Posterior vena cava (tissue), 2 donors: ENCODE results near the gene NKAIN2. TPM values are rescaled to one million over a fixed set of nuclear protein-coding genes. Genes with fewer than 3 reads are reported as not detected.

Experiments
- DNase-seq: peaks from one replicate; pipeline ENCODE4 v3.0.0-alpha.2; 2020; ENCODE audit warnings: low spot score
- intact Hi-C, 2 donors: fragments of 100-400 bp; cut with DNase I; formaldehyde crosslinking; loops; one replicate each; pipeline versions ENCODE4 v1.14.1 to v1.14.2; 2022 to 2023
- total RNA-seq, 2 donors: library from RNA; stranded (reverse); fragmentation: NEBNext Ultra II Directional; extraction: Animal tissue kit (Norgen Biotek cat#: 25700); gene quantifications; one replicate each; pipeline ENCODE4 v1.2.1, GENCODE V29; 2021
- donor health status: DM: yes; HTN: yes; CAD: no.
- donor health status: DM: yes; HTN: yes; CAD: no.

NKAIN2 gene
- total RNA-seq, 2 donors from 2014 or later, result 0.23 to 0.81 TPM

DNA sequence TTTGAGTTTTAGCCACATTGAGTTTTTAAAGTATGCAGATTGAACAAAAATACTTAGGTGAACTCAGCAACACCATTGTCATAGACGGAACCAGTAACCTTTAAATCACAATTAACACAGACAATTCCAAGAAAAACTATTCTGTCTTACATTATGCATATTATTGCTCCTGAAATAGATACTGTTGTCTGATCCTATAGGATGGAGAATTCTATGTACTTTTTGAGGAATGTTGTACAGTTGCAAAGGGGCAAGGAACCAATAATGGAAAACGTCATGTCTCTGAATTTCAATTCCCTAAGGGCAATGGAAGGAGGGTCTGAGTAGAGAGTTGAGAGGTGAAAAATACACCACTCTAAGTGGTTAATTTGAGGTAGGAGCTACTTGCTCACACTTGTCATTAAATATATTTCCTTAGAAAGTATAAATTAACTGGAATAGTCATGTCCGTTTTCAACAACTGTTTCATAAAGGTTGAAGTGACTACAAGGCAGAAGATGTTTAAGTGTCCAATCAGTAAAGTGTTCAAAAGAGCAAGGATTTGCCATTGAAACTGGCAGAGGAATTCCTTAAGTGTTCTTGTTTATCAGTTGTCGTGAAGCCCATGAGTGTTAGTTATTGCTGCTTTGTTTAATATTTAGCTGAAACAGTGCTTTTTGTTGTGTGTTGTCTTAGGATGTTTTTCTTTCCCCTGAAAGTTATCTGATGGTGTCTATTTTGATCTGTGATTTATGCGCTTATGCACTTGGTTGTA is 1.3 kb downstream of the NKAIN2 start:
- DNase-seq, result no peak
- intact Hi-C loops, result loop anchor here in 1 of 2 donors (10.0 kb wide), 1 partner anchor 1050 kb away; no protein-coding TSS in a partner anchor

DNA sequence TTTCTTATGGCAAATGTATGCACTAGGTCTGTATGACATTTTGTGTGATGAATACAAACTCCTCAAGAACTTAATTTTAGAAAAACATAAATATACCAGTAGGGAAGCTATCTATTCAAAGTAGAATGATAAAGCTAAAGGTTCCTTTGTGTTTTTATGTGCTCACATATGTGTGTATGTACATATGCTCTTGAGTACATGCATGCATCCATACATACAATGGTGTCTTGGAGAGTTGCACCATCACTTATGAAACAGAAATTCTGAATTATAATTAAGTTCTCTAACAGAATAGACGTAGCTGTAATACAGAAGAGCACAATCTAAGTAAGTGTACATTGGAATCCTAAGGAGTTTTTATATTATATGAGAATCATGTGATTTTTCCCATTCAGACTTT is 2.3 kb downstream of the NKAIN2 start:
- intact Hi-C loops, result loop anchor here in 1 of 2 donors (10.0 kb wide), 1 partner anchor 1049 kb away; no protein-coding TSS in a partner anchor
- no peak for DNase-seq

DNA sequence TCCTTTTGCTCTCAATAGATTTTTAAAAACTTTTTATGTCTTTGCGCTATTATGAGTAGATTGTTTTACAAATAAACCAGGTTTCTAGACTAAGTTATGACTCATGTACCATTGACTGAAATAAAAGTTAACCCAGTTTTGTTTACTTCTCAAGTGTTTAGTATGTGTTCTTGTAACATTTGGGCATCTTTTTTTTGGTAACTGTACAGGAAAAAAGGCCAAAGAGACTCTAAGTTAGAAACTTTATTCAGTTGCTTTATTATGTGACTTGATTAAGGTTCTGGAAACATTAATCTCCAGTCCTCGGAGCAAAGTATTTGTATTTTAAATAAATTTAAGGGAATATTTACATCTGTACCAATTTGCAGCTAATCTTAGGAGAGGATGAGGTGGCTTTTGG is 2.9 kb downstream of the NKAIN2 start:
- DNase-seq, result no peak
- intact Hi-C loops, result loop anchor here in 1 of 2 donors (10.0 kb wide), 1 partner anchor 1048 kb away; no protein-coding TSS in a partner anchor

DNA sequence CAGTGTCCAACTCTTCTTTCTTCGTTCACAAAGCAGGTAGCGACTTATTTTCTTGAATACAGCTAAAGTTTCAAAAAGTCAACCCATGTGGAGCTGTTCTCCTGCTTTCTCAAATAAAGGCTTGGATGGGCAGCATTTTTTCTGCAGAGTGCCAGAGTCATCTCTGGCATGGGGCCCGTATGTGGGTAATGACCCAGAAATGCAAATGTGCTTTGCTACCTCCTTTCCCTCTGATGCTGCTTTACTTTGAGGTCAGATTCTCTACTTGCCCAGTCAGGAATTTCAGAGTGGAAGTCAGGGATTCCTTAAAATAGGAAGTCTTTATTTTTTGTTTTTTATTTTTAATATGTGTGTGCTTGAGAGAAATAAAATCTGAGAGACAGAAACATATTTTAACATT is 4.9 kb downstream of the NKAIN2 start:
- intact Hi-C loops, result loop anchor here in 1 of 2 donors (10.0 kb wide), 1 partner anchor 1046 kb away; no protein-coding TSS in a partner anchor
- DNase-seq, result no peak

DNA sequence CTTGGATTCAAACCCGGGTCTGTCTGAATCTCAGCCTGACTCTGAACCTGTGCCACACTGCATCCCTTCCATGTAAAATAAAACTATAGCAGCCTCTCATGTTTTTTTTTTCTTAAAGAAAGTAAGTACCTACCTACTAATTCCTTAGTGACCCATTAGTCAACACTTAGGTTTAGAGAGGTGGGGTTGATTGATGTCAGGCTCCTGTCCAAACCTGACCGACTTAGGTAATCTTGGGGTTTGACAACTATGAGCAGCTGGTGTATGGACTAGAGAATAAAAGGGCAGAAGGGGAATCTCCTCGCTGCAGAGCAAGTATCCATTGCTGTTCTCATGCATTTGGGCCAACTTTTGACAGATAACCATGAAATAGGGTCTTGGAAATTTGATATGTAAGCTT is 6.5 kb downstream of the NKAIN2 start:
- no peak for DNase-seq
- intact Hi-C loops, result no loop called here

DNA sequence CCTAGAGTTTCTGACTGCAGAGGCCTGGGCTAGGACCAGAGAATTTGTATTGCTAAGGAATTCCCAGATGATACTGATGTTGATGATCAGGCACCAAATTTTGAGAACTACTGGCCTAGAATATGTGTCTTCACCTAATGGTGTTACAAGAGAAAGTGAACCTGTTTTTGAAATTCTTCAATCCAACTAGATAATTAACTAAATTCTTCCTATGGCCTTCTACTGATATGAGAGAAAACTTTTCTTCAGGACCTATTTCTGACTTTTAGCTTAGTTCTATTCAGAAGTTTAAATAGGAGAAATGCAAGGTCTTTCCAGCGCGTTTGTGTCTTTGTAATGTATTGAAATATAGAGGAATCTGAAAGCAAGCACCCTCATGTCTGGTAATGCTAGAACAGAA is 7.3 kb downstream of the NKAIN2 start:
- intact Hi-C loops, result no loop called here
- DNase-seq, result no peak

DNA sequence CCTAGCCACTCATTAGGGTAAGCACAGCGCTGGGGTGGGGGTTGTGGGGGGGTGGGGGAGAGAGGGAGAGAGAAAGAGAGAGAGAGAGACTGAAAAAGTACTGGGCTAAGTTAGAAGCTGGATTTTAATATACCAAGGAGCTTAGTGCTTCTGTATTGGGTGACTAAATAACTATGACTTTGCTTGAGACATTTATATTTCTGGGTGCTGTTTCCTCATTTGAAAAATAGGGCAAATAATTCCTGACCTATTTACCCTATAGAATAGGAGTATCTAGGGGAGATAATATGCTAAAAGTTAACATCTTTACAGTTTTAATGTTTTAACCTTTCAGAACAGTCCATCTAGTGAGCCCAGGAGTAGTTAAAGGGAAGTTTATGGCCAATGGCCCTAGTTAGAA is 7.7 kb downstream of the NKAIN2 start:
- no peak for DNase-seq
- intact Hi-C loops, result no loop called here

DNA sequence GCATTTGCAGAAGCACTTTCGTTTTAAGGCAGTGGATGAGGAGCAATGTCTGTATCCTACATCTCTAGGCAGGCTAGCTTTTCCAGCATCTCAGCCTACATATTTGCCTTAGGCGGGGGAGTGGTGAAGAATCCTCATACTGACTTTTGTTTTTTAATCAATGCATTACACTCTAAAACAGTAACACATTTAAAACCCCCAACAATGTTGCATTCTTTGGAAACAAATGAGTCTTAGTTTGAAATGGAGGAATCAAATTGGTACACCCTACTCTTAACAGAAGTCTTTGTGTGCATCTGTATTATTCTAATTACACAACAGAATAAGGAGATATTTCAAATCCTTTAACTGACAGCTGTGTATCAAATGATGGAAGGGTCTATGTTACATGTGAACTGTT is 9.0 kb downstream of the NKAIN2 start:
- intact Hi-C loops, result no loop called here
- DNase-seq, result no peak

DNA sequence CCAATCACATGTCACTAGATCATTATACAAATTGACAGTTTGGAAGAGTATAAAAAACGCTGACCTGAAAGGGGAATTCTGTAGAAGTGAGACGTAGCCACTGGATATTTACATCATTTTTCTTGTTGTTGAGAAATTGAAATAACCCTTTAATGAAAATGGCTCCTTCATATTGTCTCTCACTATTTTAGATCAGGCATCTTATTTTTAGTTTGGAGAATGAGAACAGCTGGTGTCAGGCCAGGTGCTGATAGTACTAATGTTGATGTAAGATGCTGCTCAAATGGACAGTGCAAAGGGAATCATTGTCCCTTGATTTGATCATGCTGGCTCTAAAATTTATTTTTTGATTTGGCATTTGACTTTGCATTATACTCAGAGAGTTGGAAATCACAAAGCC is 17.4 kb downstream of the NKAIN2 start:
- DNase-seq, result no peak
- intact Hi-C loops, result no loop called here

DNA sequence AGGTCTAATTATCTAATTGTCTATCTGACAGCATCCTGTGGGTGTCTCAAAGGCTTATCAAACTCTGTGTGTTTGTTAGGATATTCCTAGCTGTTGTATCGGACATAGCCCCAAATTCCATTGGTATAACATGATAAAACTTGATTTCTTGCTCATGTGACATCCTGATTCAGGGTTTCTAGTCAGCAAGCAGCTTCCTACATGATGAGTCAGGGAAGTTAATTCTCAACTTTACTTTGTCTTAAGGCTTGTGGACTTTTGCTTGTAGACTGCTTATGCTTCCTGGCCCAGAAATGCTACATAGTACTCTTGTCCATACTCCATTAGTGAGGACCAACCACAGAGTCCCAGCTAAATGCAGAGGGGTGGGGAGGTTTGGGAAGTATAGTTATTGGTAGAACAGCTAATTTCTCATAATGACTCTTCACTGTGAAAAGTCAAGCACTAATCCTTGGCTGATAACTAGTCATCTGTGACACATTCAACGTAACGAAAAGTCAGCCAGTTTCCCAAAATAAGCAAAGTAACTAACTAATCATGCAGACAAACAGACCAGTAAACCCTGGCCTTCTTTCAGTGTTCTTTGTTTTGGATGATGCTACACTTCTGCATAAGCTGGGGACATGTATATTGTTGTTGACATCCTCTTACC is 25.8 kb downstream of the NKAIN2 start:
- DNase-seq, result no peak
- intact Hi-C loops, result no loop called here

DNA sequence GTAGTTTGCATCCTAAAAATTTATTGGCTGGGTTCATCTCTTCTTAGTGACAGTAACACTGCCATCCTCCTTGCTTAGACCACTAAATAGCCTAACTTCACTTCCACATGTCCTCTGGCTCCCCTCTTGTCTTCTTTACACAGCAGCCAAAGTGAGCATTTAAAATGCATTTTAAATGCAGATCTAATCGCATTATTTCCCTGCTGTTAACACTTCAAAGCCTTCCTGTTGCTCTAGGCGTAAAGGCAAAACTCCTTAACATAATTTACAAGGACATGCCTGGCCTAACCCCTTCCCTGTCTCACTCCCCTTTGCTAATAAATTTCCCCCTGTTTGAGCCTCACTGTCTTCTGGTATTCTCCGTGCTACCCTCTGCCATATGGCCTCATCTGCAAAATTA is 26.5 kb downstream of the NKAIN2 start:
- DNase-seq, result no peak
- intact Hi-C loops, result no loop called here

DNA sequence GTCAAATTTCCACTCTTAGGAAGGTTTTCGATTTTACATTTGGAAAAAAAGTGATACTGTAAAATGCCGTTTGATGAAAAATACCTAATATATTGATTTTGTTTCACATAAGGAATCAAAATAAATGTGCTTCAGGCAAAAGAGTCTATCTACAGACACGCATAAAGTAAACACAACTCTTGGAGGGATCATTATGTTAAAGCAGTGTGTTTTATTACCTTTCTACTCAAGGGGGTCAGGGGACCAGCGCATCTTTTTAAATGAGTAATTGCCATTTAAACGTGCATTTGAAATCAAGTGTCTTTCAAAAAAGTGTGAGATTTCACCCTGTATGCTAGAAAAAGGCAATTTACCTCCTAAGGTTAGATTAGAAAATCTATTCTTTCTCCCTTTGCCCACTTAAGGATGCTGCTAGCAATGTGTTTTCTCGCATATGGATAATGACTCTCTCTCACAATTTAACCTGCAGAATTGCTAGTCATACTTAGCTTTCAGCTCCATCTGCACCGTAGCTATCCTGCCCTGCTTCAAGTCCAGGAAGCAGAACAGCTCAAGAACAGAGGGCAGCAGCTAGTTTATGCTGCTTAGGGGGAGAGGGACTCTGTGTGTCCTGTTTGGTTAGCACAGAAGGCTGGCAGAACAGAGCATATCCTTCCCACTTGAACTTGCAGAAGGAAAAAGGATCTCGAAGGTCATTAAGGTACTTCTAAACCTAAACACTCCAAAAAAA is 35.0 kb downstream of the NKAIN2 start:
- no peak for DNase-seq
- intact Hi-C loops, result no loop called here

DNA sequence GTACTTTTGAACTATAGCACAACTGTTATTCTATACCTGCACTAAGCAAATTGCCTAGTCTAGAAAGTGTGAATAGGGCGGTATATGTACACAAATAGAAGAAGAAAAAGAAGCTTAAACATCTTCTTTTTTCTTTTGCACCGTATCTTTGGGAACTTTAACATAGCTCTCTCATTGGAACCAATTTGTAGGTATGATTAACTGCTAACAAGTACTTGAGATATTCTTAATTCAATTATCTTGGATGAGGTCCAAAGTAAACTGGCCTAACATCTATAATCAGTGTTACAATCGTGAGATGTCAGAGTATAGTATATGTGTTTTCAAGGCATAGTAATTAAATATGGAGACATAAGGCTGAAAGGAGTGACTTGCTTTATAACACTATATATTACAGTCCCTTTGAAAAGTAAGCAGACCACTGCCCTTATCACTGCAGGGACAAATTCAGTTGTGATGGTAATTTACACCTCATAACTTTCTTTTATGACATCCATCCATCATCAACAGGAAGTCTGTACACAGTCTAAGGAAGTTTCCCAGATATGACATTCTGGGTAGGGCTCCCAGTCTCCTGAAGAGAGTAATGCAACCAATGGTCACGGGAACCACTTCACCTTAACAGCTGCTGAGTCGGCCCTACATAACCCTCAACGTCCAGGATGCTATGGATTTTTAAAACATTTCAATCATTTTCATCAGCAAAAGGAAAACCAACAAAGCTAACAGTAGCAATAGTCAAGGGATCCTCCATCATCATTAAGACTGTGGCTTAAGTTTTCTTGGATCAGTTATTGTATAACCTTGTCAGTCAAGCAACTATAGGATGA is 37.6 kb downstream of the NKAIN2 start:
- intact Hi-C loops, result no loop called here
- DNase-seq, result no peak

DNA sequence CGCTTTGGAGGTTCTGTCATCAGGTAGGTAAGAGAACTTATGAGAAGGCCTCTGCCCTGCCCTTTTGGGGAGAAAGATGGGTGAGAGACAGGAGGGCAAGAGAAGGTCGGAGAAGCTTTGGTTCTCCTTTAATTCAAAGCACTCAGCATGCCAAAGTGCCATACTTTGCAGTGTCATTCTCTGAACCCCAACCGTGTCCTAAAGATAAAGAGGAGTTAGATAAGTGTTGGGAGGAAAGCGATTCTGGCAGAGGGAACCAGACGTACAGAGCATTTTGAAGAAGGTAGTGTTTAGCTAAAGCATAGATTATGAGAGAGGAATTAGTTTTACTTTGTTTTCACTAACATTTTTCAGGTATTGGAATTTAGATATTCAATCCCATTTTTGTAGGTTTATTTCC is 40.3 kb downstream of the NKAIN2 start:
- no peak for DNase-seq
- intact Hi-C loops, result no loop called here

DNA sequence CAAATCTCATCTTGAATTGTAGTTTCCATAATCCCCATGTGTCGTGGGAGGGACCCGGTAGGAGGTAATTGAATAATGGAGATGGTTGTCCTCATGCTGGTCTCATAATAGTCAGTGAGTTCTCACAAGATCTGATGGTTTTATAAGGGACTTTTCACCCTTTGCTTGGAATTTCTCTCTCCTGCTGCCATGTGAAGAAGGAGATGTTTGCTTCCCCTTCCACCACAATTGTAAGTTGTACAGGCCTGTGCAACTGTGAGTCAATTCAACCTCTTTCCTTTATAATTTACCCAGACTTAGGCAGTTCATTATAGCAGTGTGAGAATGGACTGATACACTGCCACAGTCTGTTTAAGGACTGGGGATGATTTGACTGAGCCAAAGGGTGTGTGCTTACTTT is 44.7 kb downstream of the NKAIN2 start:
- no peak for DNase-seq
- intact Hi-C loops, result no loop called here

DNA sequence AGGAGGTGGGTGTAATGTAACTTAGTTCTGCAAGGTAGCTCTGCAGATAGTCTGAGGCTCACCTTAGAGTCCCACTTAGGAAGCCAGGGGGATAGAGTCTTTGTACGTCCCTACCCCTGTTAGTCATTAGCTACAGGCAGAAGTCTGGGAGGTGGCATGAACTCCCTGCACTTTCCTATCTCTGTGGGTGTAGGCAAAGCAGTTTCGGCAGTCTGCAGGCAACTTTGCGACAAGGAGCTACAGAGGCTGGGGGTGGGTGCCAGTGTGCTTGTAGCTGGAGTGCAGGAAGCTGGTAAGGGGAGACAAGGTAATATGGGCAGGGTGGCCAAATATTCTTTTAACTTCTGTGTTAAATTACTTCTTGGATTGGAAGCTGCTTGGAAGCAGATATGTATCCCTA is 45.7 kb downstream of the NKAIN2 start:
- intact Hi-C loops, result no loop called here
- DNase-seq, result no peak

DNA sequence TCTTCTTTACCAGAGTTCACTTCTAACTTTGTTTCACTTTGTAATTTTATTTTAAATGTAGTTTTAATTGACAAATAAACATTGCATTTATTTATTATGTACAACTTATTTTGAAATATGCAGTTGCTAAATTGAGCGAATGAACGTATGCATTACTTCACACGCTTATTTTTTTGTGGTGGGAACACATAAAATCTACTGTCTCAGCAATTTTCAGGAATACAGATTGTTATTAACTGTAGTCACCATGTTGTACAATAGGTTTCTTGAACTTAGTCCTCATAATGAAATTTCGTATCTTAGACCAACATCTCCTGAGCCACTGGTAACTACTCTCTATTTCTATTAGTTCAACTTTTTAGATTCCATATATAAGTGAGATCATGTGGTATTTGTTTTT is 46.9 kb downstream of the NKAIN2 start:
- no peak for DNase-seq
- intact Hi-C loops, result no loop called here

DNA sequence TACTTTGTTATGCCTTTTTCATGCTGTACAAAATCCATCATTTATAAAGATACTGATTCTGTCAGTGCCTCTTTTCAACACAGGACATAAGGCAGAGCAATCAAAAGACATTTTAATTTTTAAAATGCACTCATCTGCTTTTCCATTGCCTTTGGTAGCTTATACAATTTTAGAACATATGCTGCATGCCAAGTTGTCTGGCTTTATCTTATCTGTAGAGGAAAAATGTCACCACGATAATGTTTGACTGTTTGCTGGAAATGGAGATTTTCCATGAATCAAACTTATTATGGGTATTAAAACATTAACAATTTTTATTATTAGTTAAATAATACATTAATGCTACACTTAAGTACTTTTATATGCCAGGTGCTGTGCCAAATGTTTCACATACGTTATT is 50.5 kb downstream of the NKAIN2 start:
- no peak for DNase-seq
- intact Hi-C loops, result no loop called here

DNA sequence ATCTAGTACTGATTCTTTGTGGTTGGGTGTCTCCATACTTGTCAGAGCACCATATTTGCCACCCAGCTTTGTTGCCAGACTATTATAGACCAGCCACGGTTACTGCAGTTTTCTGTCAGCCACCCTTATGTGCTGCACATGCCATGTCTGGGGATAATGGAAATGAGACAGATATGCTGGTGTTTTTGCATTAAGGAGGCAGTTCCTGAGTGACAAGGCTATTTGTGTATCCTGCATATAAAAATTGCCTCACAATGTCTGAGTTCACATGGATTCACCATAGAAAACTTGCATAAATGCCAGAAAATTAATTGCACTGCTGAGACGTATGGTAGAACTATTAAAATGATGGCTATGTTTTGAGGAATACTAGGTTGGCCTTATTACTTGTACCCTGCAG is 51.8 kb downstream of the NKAIN2 start:
- intact Hi-C loops, result no loop called here
- no peak for DNase-seq

DNA sequence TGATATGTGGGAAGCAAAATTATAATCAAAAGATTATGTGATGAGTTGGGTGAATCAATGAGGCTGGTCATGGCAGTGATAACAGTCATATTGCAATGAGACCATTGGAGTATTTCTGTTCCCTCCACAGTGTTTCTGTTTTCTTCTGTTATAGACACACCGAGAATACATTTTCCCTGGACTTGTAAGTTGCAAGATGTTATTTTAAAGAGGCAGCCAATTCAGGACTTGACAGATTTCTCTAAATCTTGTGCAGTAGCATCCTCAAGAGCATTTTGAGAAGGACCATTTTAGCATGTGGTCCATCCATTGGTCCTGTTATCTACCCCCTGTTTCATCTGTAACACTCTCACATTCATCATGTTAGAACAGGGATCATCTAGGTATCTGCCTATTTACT is 55.6 kb downstream of the NKAIN2 start:
- intact Hi-C loops, result no loop called here
- no peak for DNase-seq
